Hepatocyte (in vitro differentiated cells): Measurements from ENCODE around the gene HBE1. TPM values are rescaled to one million over a fixed set of nuclear protein-coding genes. Genes with fewer than 3 reads are reported as not detected.

Source experiments
- DNase-seq: peaks from one replicate; pipeline ENCODE4 v3.0.0-alpha.2; 2016; ENCODE audit warnings: low spot score
- H2AFZ ChIP-seq: fragments of 200-600 bp; sonication (generic); 2 replicates; pipeline ENCODE4 v1.6.0; 2016; ENCODE audit warnings: antibody characterized with exemption, mild to moderate bottlenecking
- H3K27ac ChIP-seq: fragments of 200-600 bp; sonication (generic); 2 replicates; pipeline ENCODE4 v1.5.1; 2016; ENCODE audit warnings: mild to moderate bottlenecking
- H3K27me3 ChIP-seq: fragments of 200-600 bp; sonication (generic); 2 replicates; pipeline ENCODE4 v1.6.1; 2016
- H3K36me3 ChIP-seq: fragments of 200-600 bp; sonication (generic); replicated peaks from 2 replicates; pipeline ENCODE4 v1.5.1; 2016; ENCODE audit warnings: low read depth; ENCODE audit not compliant: insufficient read depth
- H3K4me1 ChIP-seq: fragments of 200-600 bp; sonication (generic); 2 replicates; pipeline ENCODE4 v1.5.1; 2016; ENCODE audit warnings: mild to moderate bottlenecking, moderate library complexity; ENCODE audit not compliant: insufficient read depth
- H3K4me2 ChIP-seq: fragments of 200-600 bp; sonication (generic); 2 replicates; pipeline ENCODE4 v1.6.0; 2016
- H3K4me3 ChIP-seq: fragments of 200-600 bp; sonication (generic); 2 replicates; pipeline ENCODE4 v1.5.1; 2016; ENCODE audit warnings: mild to moderate bottlenecking
- H3K79me2 ChIP-seq: fragments of 200-600 bp; sonication (generic); 2 replicates; pipeline ENCODE4 v1.6.0; 2017; ENCODE audit warnings: mild to moderate bottlenecking
- H3K9me2 ChIP-seq: fragments of 200-600 bp; sonication (generic); replicated peaks from 2 replicates; pipeline ENCODE4 v1.6.0; 2017; ENCODE audit warnings: mild to moderate bottlenecking; ENCODE audit not compliant: insufficient read depth
- H3K9me3 ChIP-seq: fragments of 200-600 bp; sonication (generic); 2 replicates; pipeline ENCODE4 v1.5.1; 2016; ENCODE audit warnings: low read depth, mild to moderate bottlenecking
- H4K20me1 ChIP-seq: fragments of 200-600 bp; sonication (generic); 2 replicates; pipeline ENCODE4 v1.6.0; 2016; ENCODE audit warnings: mild to moderate bottlenecking; ENCODE audit not compliant: insufficient read depth, poor library complexity, severe bottlenecking
- CTCF ChIP-seq: fragments of 200-600 bp; sonication (generic); IDR thresholded peaks from 2 replicates; pipeline ENCODE4 v1.5.1; 2016; ENCODE audit warnings: antibody characterized with exemption, mild to moderate bottlenecking; ENCODE audit not compliant: poor library complexity
- EZH2 ChIP-seq: fragments of 200-600 bp; sonication (generic); IDR thresholded peaks from 2 replicates; pipeline ENCODE4 v1.6.1; 2016; ENCODE audit warnings: antibody characterized with exemption, mild to moderate bottlenecking, borderline replicate concordance
- EZH2phosphoT487 ChIP-seq: fragments of 200-600 bp; sonication (generic); IDR thresholded peaks from one replicate; pipeline ENCODE4 v1.6.1; 2018; ENCODE audit warnings: antibody characterized with exemption, mild to moderate bottlenecking, low read depth, moderate library complexity; ENCODE audit not compliant: unreplicated experiment, severe bottlenecking
- WGBS: methylation state at CpG from one replicate; pipeline ENCODE4 v1.1.6; 2016; ENCODE audit warnings: low lambda C conversion rate; ENCODE audit errors: missing lambda C conversion rate; 5-methylcytosine and 5-hydroxymethylcytosine counted together
- polyA plus RNA-seq: library from polyadenylated mRNA; unstranded; fragments of >200 nt; fragmentation: Nextera tagmentation; extraction: Ambion mirVana; gene quantifications from 2 replicates; pipeline ENCODE4 v1.2.1, GENCODE V29; 2016
- total RNA-seq: library from RNA; depleted of rRNA; stranded (reverse); fragments of >200 nt; gene quantifications from 2 replicates; pipeline ENCODE4 v1.2.3, GENCODE V29; 2014

Gene HBE1
- total and polyA plus RNA-seq, 2 experiments from 2014 or later, result 0.25 to 1.1 TPM

GRCh38 chr11:5290106-5290505 is 20.4 kb upstream of the HBE1 start:
- no peak for TF ChIP-seq EZH2phosphoT487
- no peak for TF ChIP-seq CTCF
- no peak for TF ChIP-seq EZH2
- Histone ChIP-seq H2AFZ (no peak overlapping the region), H3K4me1 (no peaks in the 10 kb centered on the region), H3K36me3 (no peaks in the 10 kb centered on the region), H3K9me3 (no peaks in the 10 kb centered on the region), H3K4me3 (no peak overlapping the region), H3K9me2 (no peaks in the 10 kb centered on the region), H3K27ac (no peak overlapping the region), H3K4me2 (no peak overlapping the region), H4K20me1 (no peaks in the 10 kb centered on the region), H3K27me3 (no peaks in the 10 kb centered on the region), H3K79me2 (no peaks in the 10 kb centered on the region)
- 100% methylated on average over 1 of the region's 1 CpG for WGBS
- no peak for DNase-seq

- Histone ChIP-seq H3K27ac (no peak overlapping the region), H3K4me2 (no peak overlapping the region)
These were observed 20.0 kb upstream of the HBE1 start for GRCh38 chr11:5289696-5290095.

DNA sequence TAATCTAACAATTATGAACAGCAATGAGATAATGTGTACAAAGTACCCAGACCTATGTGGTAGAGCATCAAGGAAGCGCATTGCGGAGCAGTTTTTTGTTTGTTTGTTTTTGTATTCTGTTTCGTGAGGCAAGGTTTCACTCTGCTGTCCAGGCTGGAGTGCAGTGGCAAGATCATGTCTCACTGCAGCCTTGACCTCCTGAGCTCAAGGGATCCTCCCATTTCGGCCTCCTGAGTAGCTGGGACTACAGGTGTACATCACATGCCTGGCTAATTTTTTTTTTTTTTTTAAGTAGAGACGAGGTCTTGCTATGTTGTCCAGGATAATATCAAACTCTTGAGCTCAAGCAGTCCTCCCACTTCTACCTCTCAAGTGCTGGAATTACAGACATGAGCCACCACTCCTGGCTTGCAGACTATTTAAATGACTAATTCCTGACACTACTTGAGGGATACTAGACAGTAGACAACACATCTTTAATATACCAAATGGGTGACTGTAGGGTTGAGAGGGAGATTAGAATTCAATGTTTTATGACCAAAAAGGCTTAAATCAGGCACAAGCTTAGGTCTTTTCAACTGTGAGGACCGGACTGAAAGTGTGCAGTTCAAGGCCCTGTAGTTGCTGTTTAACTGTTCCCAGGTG is 19.3 kb upstream of the HBE1 start:
- TF ChIP-seq CTCF, result no peak
- no peak for TF ChIP-seq EZH2
- no peak for TF ChIP-seq EZH2phosphoT487
- H2AFZ ChIP-seq, result no peak overlapping the region
- no peaks in the 10 kb centered on the region for H4K20me1 ChIP-seq
- no peak overlapping the region for H3K4me3 ChIP-seq
- no peaks in the 10 kb centered on the region for H3K4me1 ChIP-seq
- no peaks in the 10 kb centered on the region for H3K36me3 ChIP-seq
- H3K27ac ChIP-seq, result no peak overlapping the region
- 84% methylated on average over 6 of the region's 6 CpGs for WGBS
- no peaks in the 10 kb centered on the region for H3K9me2 ChIP-seq
- H3K9me3 ChIP-seq, result no peaks in the 10 kb centered on the region
- H3K79me2 ChIP-seq, result no peaks in the 10 kb centered on the region
- no peaks in the 10 kb centered on the region for H3K27me3 ChIP-seq
- no peak overlapping the region for H3K4me2 ChIP-seq
- no peak for DNase-seq

More at GRCh38 chr11:5289696-5290095, 20.0 kb upstream of the HBE1 start:
- H3K36me3 ChIP-seq, result no peaks in the 10 kb centered on the region
- H3K4me3 ChIP-seq, result no peak overlapping the region
- no peaks in the 10 kb centered on the region for H3K9me2 ChIP-seq
- no peaks in the 10 kb centered on the region for H3K79me2 ChIP-seq
- no peaks in the 10 kb centered on the region for H3K27me3 ChIP-seq
- H3K9me3 ChIP-seq, result no peaks in the 10 kb centered on the region
- H2AFZ ChIP-seq, result no peak overlapping the region
- H3K4me1 ChIP-seq, result no peaks in the 10 kb centered on the region
- no peak for TF ChIP-seq CTCF
- TF ChIP-seq EZH2, result no peak
- TF ChIP-seq EZH2phosphoT487, result no peak
- H4K20me1 ChIP-seq, result no peaks in the 10 kb centered on the region
- DNase-seq, result no peak
